Smooth muscle cell of the pulmonary artery (primary cell): ENCODE results near the gene MATN3. TPM values are rescaled to one million over a fixed set of nuclear protein-coding genes. Genes with fewer than 3 reads are reported as not detected.

Source experiments
- total RNA-seq: library from RNA; depleted of rRNA; stranded (reverse); fragments of >200 nt; gene quantifications from 2 replicates; pipeline ENCODE4 v1.2.3, GENCODE V29; 2014

Gene MATN3, protein sequence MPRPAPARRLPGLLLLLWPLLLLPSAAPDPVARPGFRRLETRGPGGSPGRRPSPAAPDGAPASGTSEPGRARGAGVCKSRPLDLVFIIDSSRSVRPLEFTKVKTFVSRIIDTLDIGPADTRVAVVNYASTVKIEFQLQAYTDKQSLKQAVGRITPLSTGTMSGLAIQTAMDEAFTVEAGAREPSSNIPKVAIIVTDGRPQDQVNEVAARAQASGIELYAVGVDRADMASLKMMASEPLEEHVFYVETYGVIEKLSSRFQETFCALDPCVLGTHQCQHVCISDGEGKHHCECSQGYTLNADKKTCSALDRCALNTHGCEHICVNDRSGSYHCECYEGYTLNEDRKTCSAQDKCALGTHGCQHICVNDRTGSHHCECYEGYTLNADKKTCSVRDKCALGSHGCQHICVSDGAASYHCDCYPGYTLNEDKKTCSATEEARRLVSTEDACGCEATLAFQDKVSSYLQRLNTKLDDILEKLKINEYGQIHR
- 1.5 and 3.4 TPM in 2 replicates for total RNA-seq

DNA sequence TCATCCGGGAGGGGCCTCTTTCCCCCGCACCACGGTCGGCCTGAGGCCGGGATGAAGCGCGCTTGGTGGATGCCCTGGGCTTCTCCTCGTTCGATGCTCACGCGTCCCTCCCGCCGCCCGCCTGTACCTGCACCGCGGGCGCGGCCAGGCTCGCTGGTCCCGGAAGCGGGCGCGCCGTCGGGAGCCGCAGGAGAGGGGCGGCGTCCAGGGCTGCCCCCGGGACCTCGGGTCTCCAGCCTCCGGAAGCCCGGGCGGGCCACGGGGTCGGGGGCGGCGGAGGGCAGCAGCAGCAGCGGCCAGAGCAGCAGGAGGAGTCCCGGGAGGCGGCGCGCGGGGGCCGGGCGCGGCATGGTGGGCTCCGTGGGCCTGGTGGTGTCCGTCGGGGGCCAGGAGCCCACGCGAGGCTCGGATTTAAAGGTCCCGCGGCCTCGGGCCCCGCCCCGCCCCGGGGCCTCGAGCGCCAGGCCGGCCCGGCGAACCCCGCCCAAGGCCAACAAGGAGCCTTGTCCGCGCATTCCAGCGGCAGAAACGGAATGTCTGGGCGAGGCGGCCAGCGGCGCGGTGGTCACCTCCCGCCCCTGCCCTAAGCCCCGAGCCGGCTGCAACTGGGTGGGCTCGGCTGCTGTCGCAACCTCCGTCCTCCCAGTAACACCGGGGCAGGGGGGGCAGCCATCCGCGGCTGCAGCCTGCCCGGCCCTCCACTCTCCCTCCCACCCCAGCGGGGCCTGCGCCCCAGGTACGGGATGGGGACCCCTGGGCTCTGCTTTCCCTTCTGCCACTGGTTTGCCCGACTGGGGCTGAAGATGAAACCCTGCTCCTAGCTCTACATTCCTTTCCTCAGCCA is at the start of gene MATN3:
Gene MATN3, minus strand, starts transcription at position 387 of the 844 bp plus-strand sequence. Its CDS starts 37 bp downstream, at position 350.

DNA sequence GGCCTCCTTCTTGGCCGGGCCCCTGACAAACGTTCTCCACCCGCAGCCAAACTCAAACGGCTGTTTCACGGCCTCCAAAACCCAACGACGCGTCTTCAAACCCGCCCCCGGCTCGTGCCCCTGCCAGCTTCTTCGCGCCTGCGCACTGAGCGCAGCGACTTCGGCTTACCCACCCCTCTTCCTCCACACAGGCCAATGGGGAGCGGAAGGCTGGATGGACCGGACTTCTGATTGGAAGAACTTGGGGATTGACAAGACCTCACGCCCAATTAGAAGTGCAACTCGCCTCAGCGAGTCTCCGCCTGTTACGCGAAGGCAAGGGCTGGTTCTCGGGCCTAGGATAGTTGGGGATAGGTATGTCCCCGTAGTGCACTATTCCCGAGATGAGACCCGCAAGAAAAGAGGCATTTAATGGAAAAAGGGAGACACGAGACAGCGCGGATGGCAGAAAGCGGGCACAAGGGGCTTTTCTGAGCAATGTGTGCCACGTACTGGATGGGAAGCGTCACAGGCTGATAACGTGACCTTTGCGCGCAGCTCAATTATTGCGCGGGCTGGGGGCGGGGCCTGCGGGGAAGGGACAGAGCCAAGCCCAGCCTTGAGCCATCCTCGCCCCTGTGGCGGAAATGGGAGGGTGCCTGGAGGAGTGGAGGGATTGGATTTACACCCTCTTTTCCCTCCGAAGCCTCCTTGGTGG is 39.2 kb upstream of the MATN3 start, which contains the start of gene LAPTM4A:
Gene LAPTM4A, minus strand, starts transcription at position 97 of the 697 bp plus-strand sequence. CDS start 108 bp downstream, outside the sequence.

DNA sequence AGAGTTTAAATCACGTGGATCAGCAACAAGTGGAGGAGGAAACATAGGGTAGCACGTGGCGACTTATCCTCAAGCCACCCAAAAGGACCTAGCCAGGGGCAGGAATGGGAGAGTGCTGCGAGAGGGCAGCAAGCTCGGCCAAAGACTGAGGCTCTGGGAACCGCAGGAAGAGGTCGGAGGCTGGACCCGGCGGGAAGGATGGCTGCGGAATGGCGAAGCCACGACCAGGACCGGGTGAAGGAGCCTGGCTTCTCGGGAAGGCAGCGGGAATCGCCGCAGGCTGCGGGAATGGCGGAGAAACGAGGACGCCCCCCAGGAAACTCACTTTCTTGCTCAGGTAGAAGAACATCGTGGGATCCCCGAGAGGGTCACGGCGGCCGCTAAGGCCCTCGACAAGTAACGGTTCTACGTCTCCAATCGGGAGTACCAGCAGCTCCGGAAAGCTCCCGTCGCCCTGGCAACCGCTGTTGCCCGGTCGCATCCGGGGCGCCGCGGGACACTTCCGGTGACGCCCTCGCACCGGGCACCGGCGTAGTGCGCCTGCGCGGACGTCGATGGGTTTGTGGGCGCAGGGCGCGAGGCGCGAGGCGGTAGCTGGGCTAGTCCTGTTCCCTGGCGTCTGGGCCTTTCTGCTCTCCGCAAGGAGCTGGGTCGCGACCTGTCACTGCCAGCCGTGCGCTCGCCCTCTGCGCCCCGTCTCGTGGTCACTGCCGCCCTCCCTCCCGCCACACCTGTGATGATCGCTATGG is 22.6 kb downstream of the MATN3 start, which contains the start of gene WDR35:
Gene WDR35, minus strand, starts transcription at position 439 of the 749 bp plus-strand sequence. Its CDS starts 90 bp downstream, at position 349.

Other genes with a start within 250 kb of the MATN3 start
- 3.2 and 3.8 TPM in 2 replicates for gene TTC32, start 110.7 kb downstream of the MATN3 start, total RNA-seq
- gene WDR35, start 22.6 kb downstream of the MATN3 start, total RNA-seq: 11.2 and 14.0 TPM in 2 replicates
- 123 and 175 TPM in 2 replicates for gene LAPTM4A, start 39.0 kb upstream of the MATN3 start, total RNA-seq
- gene SDC1, start 212.5 kb upstream of the MATN3 start, total RNA-seq: 3.1 and 44.3 TPM in 2 replicates